Activated T-cell treated with anti-CD3 and anti-CD28 coated beads, Interleukin-2, amount 50 U/mL, for 24 hours (primary cell): ENCODE results near the gene LFNG.

ENCODE experiments used
- DNase-seq: peaks from one replicate; pipeline ENCODE4 v3.0.0-alpha.2; 2020
- H3K27ac Mint-ChIP-seq: 2 replicates; pipeline ENCODE4 v1.8.0; 2020; ENCODE audit warnings: mild to moderate bottlenecking, mixed read lengths
- H3K27me3 Mint-ChIP-seq: 2 replicates; pipeline ENCODE4 v1.8.0; 2020; ENCODE audit warnings: mixed read lengths
- H3K36me3 Mint-ChIP-seq: 2 replicates; pipeline ENCODE4 v1.8.0; 2020; ENCODE audit warnings: low read depth, mixed read lengths
- H3K4me1 Mint-ChIP-seq: 2 replicates; pipeline ENCODE4 v1.8.0; 2020; ENCODE audit warnings: low read depth, mixed read lengths
- H3K4me3 Mint-ChIP-seq: 2 replicates; pipeline ENCODE4 v1.8.0; 2020; ENCODE audit warnings: mild to moderate bottlenecking, moderate library complexity, mixed read lengths
- H3K9me3 Mint-ChIP-seq: 2 replicates; pipeline ENCODE4 v1.8.0; 2020; ENCODE audit warnings: mixed read lengths

The LFNG gene

GRCh38 chr7:2478399-2478785 is 41.2 kb upstream of the LFNG start:
- no peak overlapping the region for H3K4me3 Mint-ChIP-seq
- DNase-seq, result no peak
- H3K4me1 Mint-ChIP-seq, result peaks cover 3% of the 10 kb centered on the region

DNA sequence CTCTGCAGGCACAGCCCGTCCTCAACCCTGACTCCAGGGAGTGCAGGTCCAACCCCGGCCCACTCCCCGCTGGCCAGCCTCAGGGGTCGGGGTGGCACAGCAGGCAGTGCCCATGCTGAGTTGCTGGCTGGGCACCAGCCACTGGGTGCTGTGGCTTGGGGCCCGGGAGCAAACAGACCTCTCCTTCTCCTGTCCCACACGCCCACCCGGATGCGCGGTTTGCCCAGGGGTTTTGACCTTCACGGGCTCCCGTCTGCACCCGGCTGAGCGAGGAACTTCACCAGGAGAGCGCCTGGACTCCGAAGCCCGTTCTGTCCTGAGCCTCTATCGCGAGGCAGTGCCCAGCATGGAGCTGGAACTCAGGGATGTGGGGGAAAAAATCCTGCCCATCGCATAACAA is 40.8 kb upstream of the LFNG start:
- Mint-ChIP-seq H3K4me1 (peaks cover 3% of the 10 kb centered on the region), H3K27ac (no peak overlapping the region), H3K36me3 (no peaks in the 10 kb centered on the region), H3K4me3 (no peak overlapping the region), H3K27me3 (no peaks in the 10 kb centered on the region), H3K9me3 (peaks cover 4% of the 10 kb centered on the region)
- DNase-seq, result no peak

More at GRCh38 chr7:2478399-2478785, 41.2 kb upstream of the LFNG start:
- H3K27ac Mint-ChIP-seq, result no peak overlapping the region
- H3K9me3 Mint-ChIP-seq, result peaks cover 4% of the 10 kb centered on the region
- H3K27me3 Mint-ChIP-seq, result no peaks in the 10 kb centered on the region
- H3K36me3 Mint-ChIP-seq, result no peaks in the 10 kb centered on the region

- peaks cover 4% of the 10 kb centered on the region for H3K9me3 Mint-ChIP-seq
- H3K27ac Mint-ChIP-seq, result no peak overlapping the region
- DNase-seq, result no peak
- no peaks in the 10 kb centered on the region for H3K27me3 Mint-ChIP-seq
- H3K4me1 Mint-ChIP-seq, result peaks cover 3% of the 10 kb centered on the region
- H3K36me3 Mint-ChIP-seq, result no peaks in the 10 kb centered on the region
- no peak overlapping the region for H3K4me3 Mint-ChIP-seq
Measured at GRCh38 chr7:2479276-2480069, 40.1 kb upstream of the LFNG start.

DNA sequence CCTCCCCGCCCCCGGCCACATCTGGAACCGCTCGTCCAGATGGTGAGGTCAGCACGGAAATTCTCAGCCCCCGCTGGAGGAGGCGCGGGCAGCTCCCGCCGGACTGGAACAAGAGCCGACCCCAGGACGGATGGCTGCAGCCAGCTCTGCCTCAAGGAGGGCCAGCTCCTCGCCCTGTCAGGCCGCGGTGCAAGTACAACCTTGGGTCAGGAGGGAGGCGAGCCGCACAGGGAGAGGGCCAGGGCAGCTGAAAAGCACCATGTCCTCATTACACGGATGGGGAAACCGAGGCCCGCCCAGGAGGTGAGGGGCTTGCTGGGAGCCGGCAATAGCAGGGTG is 39.5 kb upstream of the LFNG start:
- Mint-ChIP-seq H3K27ac (no peak overlapping the region), H3K9me3 (peaks cover 4% of the 10 kb centered on the region), H3K36me3 (no peaks in the 10 kb centered on the region), H3K4me3 (no peak overlapping the region), H3K27me3 (no peaks in the 10 kb centered on the region), H3K4me1 (peaks cover 3% of the 10 kb centered on the region)
- no peak for DNase-seq

DNA sequence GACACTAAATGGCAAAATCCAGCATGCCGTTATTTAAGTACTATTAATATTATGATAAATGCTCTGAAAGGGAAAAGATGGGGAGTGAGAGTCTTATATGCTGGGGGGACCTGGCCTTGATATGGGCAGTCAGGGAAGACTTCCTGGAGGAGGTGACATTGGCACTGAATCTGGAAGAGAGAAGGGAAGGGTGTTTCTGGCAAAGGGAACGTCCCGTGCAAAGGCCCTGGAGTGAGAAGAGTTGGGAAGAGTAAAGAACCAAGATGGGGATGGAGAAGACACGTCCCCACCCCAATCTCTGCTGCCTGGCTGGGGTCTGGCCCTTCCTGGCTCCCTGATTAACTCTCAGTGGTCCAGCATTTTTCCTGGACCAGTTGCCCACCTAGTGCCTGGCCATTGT is 38.4 kb upstream of the LFNG start:
- DNase-seq, result no peak
- Mint-ChIP-seq H3K36me3 (no peaks in the 10 kb centered on the region), H3K4me1 (peaks cover 3% of the 10 kb centered on the region), H3K4me3 (no peak overlapping the region), H3K27ac (no peak overlapping the region), H3K27me3 (no peaks in the 10 kb centered on the region), H3K9me3 (peaks cover 4% of the 10 kb centered on the region)

DNA sequence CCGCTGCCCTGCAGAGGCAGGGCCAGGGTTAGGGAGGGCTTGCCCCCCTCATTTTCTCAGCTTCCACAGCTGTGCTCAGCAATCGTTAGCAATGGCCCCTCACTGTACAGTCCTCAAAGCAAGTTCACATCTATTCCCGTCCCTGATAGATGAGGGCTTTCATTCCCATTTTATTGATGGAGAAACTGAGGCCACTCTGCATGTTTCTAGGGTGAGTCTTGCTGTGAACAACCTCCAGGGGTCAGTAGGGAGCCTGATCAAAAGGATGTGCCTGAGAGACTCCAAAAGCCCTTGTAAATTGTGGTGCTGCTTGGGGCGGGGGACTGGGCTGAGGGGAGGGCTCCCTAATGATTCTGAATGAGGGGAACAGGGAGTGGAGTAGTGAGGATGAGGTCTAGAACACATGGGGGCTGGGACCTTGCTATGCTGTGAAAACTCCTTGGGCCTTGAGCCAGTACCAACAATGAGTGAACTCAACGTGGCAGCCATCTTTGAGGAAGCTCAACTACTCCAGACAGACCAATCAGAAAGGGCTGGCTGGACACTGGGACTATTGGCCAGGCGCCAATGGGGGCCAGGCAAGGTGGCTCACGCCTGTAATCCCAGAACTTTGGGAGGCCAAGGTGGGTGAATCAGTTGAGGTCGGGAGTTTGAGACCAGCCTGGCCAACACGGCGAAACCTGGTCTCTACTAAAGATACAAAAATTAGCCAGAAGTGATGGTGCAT is 36.7 kb upstream of the LFNG start:
- Mint-ChIP-seq H3K27me3 (no peaks in the 10 kb centered on the region), H3K36me3 (no peaks in the 10 kb centered on the region), H3K27ac (no peak overlapping the region)

GRCh38 chr7:2483494-2483893 is 36.1 kb upstream of the LFNG start:
- H3K36me3 Mint-ChIP-seq, result no peaks in the 10 kb centered on the region

More for the DNA sequence above, 36.7 kb upstream of the LFNG start:
- Mint-ChIP-seq H3K9me3 (peaks cover 4% of the 10 kb centered on the region), H3K4me3 (no peak overlapping the region), H3K4me1 (no peaks in the 10 kb centered on the region)
- no peak for DNase-seq

DNA sequence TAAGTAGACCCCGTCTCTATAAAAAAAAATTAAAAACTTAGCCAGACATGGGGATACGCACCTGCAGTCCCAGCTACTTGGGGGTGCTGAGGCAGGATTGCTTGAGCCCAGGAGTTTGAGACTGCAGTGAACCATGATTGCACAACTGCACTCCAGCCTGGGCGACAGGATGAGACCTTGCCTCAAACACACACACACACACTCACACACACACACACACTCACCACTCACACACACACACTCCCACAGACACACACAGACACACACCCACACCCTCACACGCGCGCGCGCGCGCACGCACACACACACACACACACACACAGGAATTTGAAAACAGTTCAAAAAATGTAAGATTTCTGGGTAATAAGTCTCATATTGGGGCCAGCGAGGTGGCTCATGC is 34.7 kb upstream of the LFNG start:
- no peaks in the 10 kb centered on the region for H3K27me3 Mint-ChIP-seq
- no peak overlapping the region for H3K27ac Mint-ChIP-seq
- DNase-seq, result no peak
- no peaks in the 10 kb centered on the region for H3K4me1 Mint-ChIP-seq
- H3K36me3 Mint-ChIP-seq, result no peaks in the 10 kb centered on the region
- H3K9me3 Mint-ChIP-seq, result peaks cover 4% of the 10 kb centered on the region
- H3K4me3 Mint-ChIP-seq, result no peak overlapping the region

More at GRCh38 chr7:2483494-2483893, 36.1 kb upstream of the LFNG start:
- Mint-ChIP-seq H3K27ac (no peak overlapping the region), H3K27me3 (no peaks in the 10 kb centered on the region), H3K4me1 (no peaks in the 10 kb centered on the region), H3K4me3 (no peak overlapping the region), H3K9me3 (peaks cover 4% of the 10 kb centered on the region)
- DNase-seq, result no peak

GRCh38 chr7:2487586-2488271 is 31.8 kb upstream of the LFNG start:
- H3K4me3 Mint-ChIP-seq, result no peak overlapping the region
- no peaks in the 10 kb centered on the region for H3K36me3 Mint-ChIP-seq
- no peak for DNase-seq
- H3K9me3 Mint-ChIP-seq, result peaks cover 4% of the 10 kb centered on the region
- H3K27ac Mint-ChIP-seq, result no peak overlapping the region
- no peaks in the 10 kb centered on the region for H3K4me1 Mint-ChIP-seq
- no peaks in the 10 kb centered on the region for H3K27me3 Mint-ChIP-seq

- H3K27ac Mint-ChIP-seq, result no peak overlapping the region
- H3K27me3 Mint-ChIP-seq, result no peaks in the 10 kb centered on the region
- no peaks in the 10 kb centered on the region for H3K4me1 Mint-ChIP-seq
- no peaks in the 10 kb centered on the region for H3K36me3 Mint-ChIP-seq
- DNase-seq, result no peak
- H3K4me3 Mint-ChIP-seq, result no peak overlapping the region
- H3K9me3 Mint-ChIP-seq, result no peaks in the 10 kb centered on the region
Measured at GRCh38 chr7:2488272-2488645, 31.3 kb upstream of the LFNG start.

GRCh38 chr7:2488681-2489080 is 30.9 kb upstream of the LFNG start:
- H3K27me3 Mint-ChIP-seq, result no peaks in the 10 kb centered on the region
- no peak overlapping the region for H3K27ac Mint-ChIP-seq
- no peaks in the 10 kb centered on the region for H3K4me1 Mint-ChIP-seq
- no peak for DNase-seq
- no peak overlapping the region for H3K4me3 Mint-ChIP-seq
- no peaks in the 10 kb centered on the region for H3K9me3 Mint-ChIP-seq
- H3K36me3 Mint-ChIP-seq, result no peaks in the 10 kb centered on the region

DNA sequence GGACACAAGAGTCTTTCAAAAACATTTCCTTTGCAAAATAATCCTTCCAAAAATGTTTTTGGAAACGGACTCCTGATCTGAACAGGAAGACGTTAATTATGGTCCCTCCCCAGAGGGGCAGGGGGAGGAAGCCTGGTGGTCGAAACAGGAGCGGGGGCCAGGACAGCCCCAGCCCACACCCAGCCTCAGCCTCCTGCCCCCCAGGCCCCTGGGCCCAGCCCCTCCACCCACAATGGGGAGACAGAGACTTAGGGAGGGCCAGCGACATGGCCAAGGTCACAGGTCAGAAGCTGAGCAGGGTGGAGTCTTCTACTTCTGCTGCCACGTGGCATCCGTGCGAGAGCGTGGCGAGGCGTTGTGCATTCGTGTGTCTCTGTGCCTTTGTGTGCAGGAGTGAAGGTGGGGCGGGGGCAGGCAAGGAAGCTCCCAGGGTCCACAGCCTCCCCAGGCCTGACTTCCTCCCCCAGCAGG is 29.4 kb upstream of the LFNG start:
- no peaks in the 10 kb centered on the region for H3K9me3 Mint-ChIP-seq
- no peak overlapping the region for H3K4me3 Mint-ChIP-seq
- H3K27me3 Mint-ChIP-seq, result no peaks in the 10 kb centered on the region
- no peaks in the 10 kb centered on the region for H3K4me1 Mint-ChIP-seq
- DNase-seq, result no peak
- no peaks in the 10 kb centered on the region for H3K36me3 Mint-ChIP-seq
- no peak overlapping the region for H3K27ac Mint-ChIP-seq

GRCh38 chr7:2492038-2492437 is 27.5 kb upstream of the LFNG start:
- Mint-ChIP-seq H3K4me1 (no peaks in the 10 kb centered on the region), H3K9me3 (no peaks in the 10 kb centered on the region), H3K27me3 (peaks cover 3% of the 10 kb centered on the region), H3K4me3 (no peak overlapping the region), H3K27ac (no peak overlapping the region), H3K36me3 (no peaks in the 10 kb centered on the region)
- DNase-seq, result no peak

DNA sequence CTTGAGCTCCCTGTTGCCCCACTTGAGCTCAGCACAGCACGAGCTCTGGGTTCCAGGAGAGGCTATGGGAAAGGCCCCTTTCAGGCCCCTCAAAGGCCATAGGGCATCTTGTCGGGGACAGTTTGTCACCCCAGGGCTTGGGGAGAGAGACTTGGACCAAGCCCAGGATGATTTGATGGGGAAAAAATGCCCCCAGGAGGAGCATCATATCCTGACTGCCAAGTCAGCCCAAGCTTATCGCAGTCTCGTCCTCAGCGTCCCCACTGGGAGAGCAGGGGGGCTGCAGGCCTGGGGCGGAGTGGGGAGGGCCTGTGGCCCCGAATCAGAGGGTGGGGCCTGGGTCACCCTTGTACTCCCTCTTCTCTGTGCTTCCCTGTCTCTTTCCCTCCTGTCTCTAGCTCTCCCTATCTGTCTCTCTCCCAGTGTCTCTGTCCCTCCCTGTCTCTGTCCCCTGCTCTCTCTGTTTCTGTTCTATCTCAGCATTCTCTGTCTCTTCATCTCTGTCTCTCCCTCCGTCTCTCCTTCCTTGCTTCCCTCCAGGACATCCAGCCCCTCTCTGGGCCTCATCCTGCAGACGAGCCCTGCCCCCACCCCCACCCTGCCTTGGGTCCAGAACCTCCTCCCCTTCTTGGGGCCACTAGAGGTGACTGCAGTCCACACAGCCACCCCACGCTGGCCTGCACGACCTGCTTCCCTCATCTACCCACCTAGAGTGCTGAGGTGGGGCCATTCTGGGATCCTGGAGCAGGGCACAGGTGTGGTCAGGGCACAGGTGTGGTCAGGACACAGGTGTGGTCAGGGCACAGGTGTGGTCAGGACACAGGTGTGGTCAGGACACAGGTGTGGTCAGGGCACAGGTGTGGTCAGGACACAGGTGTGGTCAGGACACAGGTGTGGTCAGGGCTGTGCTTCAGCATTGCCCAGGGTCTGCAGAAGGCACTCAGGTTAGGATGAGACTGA is 26.1 kb upstream of the LFNG start:
- DNase-seq, result no peak
- peaks cover 2% of the 10 kb centered on the region for H3K4me1 Mint-ChIP-seq
- H3K9me3 Mint-ChIP-seq, result no peaks in the 10 kb centered on the region
- peaks cover 9% of the 10 kb centered on the region for H3K27me3 Mint-ChIP-seq
- H3K4me3 Mint-ChIP-seq, result no peak overlapping the region
- no peaks in the 10 kb centered on the region for H3K36me3 Mint-ChIP-seq
- H3K27ac Mint-ChIP-seq, result no peak overlapping the region
